Measurements from ENCODE around the gene SNAP47. TPM values are rescaled to one million over a fixed set of nuclear protein-coding genes. Genes with fewer than 3 reads are reported as not detected.

Gene SNAP47
- total RNA-seq, 2 donors from 2014 or later: 51.6 to 74.7 TPM

DNA sequence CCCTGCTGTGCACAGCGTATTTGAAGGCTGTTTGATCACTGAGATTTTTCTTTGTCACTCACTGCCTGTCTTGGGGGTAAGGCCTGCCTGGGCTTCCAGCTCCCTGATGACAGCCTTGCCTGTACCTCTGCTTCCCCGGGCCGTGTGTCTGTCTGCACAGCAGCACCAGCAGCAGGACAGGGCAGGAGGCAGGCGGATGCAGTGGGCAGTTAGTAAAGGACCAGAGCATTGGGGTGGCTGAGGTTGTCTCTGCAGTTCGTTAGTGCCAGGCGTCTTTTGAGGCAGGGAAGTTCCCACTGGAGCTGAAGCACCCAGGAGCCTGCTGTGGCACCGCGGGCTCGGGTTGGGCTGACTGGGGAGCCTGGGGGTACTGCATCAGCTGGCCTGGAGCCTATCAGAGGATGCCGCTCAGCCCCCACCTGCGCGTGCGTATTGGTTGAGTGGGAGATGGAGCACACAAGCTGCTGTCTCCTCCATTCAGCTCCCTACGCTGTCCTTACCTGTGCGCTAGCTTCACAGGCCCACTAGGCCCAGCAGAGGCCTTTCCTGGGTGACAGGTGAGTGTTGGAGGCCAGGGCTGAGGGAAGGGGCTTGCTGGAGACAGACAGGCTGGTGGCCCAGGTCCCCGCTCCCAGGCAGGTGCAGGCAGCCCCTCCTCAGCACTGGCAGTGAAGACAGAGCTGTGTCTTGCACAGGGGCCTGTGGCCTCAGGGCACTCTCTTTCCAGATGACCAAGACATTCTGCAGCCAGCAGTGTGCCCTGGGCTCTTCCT, 28.2 kb downstream of the SNAP47 start:
- 97% methylated on average over 16 of the region's 16 CpGs for WGBS
- intact Hi-C loops (cut with DNase I): loop anchor here (5.0 to 10.0 kb wide), 3 partner anchors 121 to 321 kb away; partner anchors contain the start of gene ARF1
- no peaks in the 10 kb centered on the region for H3K27me3 ChIP-seq (replicated peaks; ENCODE audit: insufficient read depth)

DNA sequence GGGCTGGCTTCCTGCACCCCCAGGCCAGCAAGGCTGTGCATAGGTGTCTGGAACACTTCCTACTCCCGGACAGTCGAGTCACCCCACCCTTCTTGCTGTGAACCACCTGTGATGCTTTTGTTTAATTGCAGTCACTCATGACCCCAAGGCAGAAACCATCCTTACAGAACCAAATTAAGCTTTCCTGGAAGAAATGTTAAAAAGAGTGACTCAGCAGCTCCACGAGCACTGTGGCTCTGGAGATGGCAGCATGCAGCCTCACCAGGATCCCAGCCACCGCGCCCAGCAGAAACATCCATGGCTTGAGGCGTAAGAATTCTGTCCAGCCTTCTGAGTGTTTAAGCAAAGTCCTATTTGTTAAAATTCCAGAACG, 28.8 kb downstream of the SNAP47 start:
- Histone ChIP-seq H3K27ac (no peak overlapping the region), H3K4me3 (no peak overlapping the region), H3K36me3 (no peaks in the 10 kb centered on the region), H3K9me3 (no peaks in the 10 kb centered on the region), H3K4me1 (replicated peaks) (peaks cover 2% of the 10 kb centered on the region), H3K27me3 (replicated peaks; ENCODE audit: insufficient read depth) (no peaks in the 10 kb centered on the region)
- TF ChIP-seq, protein P1, sequence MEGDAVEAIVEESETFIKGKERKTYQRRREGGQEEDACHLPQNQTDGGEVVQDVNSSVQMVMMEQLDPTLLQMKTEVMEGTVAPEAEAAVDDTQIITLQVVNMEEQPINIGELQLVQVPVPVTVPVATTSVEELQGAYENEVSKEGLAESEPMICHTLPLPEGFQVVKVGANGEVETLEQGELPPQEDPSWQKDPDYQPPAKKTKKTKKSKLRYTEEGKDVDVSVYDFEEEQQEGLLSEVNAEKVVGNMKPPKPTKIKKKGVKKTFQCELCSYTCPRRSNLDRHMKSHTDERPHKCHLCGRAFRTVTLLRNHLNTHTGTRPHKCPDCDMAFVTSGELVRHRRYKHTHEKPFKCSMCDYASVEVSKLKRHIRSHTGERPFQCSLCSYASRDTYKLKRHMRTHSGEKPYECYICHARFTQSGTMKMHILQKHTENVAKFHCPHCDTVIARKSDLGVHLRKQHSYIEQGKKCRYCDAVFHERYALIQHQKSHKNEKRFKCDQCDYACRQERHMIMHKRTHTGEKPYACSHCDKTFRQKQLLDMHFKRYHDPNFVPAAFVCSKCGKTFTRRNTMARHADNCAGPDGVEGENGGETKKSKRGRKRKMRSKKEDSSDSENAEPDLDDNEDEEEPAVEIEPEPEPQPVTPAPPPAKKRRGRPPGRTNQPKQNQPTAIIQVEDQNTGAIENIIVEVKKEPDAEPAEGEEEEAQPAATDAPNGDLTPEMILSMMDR (IDR thresholded peaks at IDR 0.05): no peak
- TF ChIP-seq POLR2A (IDR thresholded peaks at IDR 0.05) (no peak), POLR2AphosphoS5 (IDR thresholded peaks at IDR 0.05) (no peak)
- 74% methylated on average over 7 of the region's 7 CpGs for WGBS
- DNase-seq (ENCODE audit: low spot score): no peak
- intact Hi-C loops (cut with DNase I): loop anchor here (5.0 to 10.0 kb wide), 3 partner anchors 121 to 321 kb away; partner anchors contain the start of gene ARF1

More for the DNA sequence above, 28.2 kb downstream of the SNAP47 start:
- Histone ChIP-seq H3K4me1 (replicated peaks) (peaks cover 2% of the 10 kb centered on the region), H3K27ac (no peak overlapping the region), H3K9me3 (no peaks in the 10 kb centered on the region), H3K36me3 (no peaks in the 10 kb centered on the region), H3K4me3 (no peak overlapping the region)
- DNase-seq (ENCODE audit: low spot score): no peak
- TF ChIP-seq POLR2A (IDR thresholded peaks at IDR 0.05) (no peak), POLR2AphosphoS5 (IDR thresholded peaks at IDR 0.05) (no peak)
- TF ChIP-seq, protein P1 (IDR thresholded peaks at IDR 0.05): no peak

DNA sequence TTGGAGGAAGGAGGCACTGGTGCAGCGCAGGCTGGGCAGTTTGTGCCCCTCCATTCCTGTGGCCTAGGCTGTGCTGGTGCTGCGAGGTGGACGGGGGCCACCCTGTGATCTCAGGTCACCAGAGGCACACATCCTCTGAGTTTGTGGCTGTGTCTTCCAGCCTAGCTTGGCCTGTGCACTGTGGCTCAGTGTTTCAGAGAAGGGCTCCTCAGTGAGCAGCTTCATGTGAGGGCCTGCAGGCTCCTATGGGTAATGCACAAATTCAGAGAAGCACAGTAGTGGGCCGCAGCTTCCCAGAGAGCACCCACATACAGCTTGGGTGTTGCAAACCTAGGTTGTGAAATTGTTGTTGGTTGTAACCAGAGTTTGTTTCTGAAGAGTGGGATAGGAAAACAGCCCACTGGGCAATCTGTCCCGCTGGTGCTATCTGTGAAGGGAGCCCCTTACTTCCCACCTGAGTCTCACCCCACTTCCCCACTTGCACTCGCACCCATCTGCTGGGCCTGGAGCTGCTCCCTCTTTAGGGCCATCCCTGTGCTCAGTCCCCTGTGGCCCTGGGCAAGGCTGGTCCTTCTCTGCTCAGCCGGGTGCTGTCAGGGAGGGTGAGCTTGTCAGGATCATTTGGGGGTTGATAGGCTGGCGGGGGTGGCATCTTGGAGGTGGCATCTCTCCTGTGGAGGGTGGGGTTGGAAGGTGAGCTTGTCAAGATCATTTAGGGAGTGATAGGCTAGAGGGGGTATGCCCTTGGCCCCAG, 30.2 kb downstream of the SNAP47 start:
- no peak for DNase-seq (ENCODE audit: low spot score)
- no peak overlapping the region for H3K27ac ChIP-seq

GRCh38 chr1:227766015-227766634, 30.9 kb downstream of the SNAP47 start:
- no peak for DNase-seq (ENCODE audit: low spot score)
- 64% methylated on average over 17 of the region's 17 CpGs for WGBS
- Histone ChIP-seq H3K4me3 (no peak overlapping the region), H3K4me1 (replicated peaks) (peaks cover 2% of the 10 kb centered on the region), H3K9me3 (no peaks in the 10 kb centered on the region), H3K36me3 (no peaks in the 10 kb centered on the region), H3K27ac (no peak overlapping the region), H3K27me3 (replicated peaks; ENCODE audit: insufficient read depth) (no peaks in the 10 kb centered on the region)
- TF ChIP-seq, protein P1 (IDR thresholded peaks at IDR 0.05): no peak
- TF ChIP-seq POLR2AphosphoS5 (IDR thresholded peaks at IDR 0.05): no peak
- no peak for TF ChIP-seq POLR2A (IDR thresholded peaks at IDR 0.05)
- intact Hi-C loops (cut with DNase I): loop anchor here (10.0 kb wide), 2 partner anchors 119 to 319 kb away; partner anchors contain the start of gene ARF1

More for the DNA sequence above, 30.2 kb downstream of the SNAP47 start:
- Histone ChIP-seq H3K4me3 (no peak overlapping the region), H3K4me1 (replicated peaks) (peaks cover 2% of the 10 kb centered on the region), H3K9me3 (no peaks in the 10 kb centered on the region), H3K36me3 (no peaks in the 10 kb centered on the region), H3K27me3 (replicated peaks; ENCODE audit: insufficient read depth) (no peaks in the 10 kb centered on the region)
- WGBS: 91% methylated on average over 8 of the region's 8 CpGs
- intact Hi-C loops (cut with DNase I): loop anchor here (10.0 kb wide), 2 partner anchors 119 to 319 kb away; partner anchors contain the start of gene ARF1
- TF ChIP-seq POLR2A (IDR thresholded peaks at IDR 0.05): no peak
- TF ChIP-seq, protein P1 (IDR thresholded peaks at IDR 0.05): no peak
- TF ChIP-seq POLR2AphosphoS5 (IDR thresholded peaks at IDR 0.05): no peak

All from prostate gland (tissue), 2 donors.